Calu3 (cell line): ENCODE results near the gene ATP8B3. TPM values are rescaled to one million over a fixed set of nuclear protein-coding genes. Genes with fewer than 3 reads are reported as not detected.
A peak's percentile ranks its signal among the peaks of the same experiment; 100 is the strongest.

Experiments used
- BruUV-seq: library from RNA; stranded (reverse); fragments of 400-500 nt; replicated peaks from 2 replicates; lab custom pipeline; 2021; lab: Mats Ljungman, UMichigan
- CTCF ChIA-PET: fragments of 300-600 bp; sonication (Branson Sonifier 250); formaldehyde crosslinking; loops from one replicate; lab custom pipeline; 2022; ENCODE audit warnings: antibody characterized with exemption; lab: Charles Lee
- DNase-seq: peaks from one replicate; pipeline ENCODE4 v3.0.0; 2022
- H3K27ac Mint-ChIP-seq: one replicate; pipeline ENCODE4 v1.8.0; 2022; ENCODE audit warnings: mixed read lengths; ENCODE audit not compliant: unreplicated experiment
- H3K27me3 Mint-ChIP-seq: one replicate; pipeline ENCODE4 v1.8.0; 2022; ENCODE audit warnings: mixed read lengths; ENCODE audit not compliant: unreplicated experiment
- H3K36me3 Mint-ChIP-seq: one replicate; pipeline ENCODE4 v1.8.0; 2022; ENCODE audit warnings: mild to moderate bottlenecking, moderate library complexity, mixed read lengths; ENCODE audit not compliant: insufficient read depth, unreplicated experiment
- H3K4me1 Mint-ChIP-seq: one replicate; pipeline ENCODE4 v1.8.0; 2022; ENCODE audit warnings: mild to moderate bottlenecking, low read depth, mixed read lengths; ENCODE audit not compliant: unreplicated experiment
- H3K4me3 Mint-ChIP-seq: one replicate; pipeline ENCODE4 v1.8.0; 2022; ENCODE audit warnings: mild to moderate bottlenecking, low read depth, moderate library complexity, mixed read lengths; ENCODE audit not compliant: unreplicated experiment
- H3K9me3 Mint-ChIP-seq: one replicate; pipeline ENCODE4 v1.8.0; 2022; ENCODE audit warnings: low read depth, mixed read lengths; ENCODE audit not compliant: unreplicated experiment
- CTCF ChIP-seq: fragments of 200-600 bp; IDR thresholded peaks from one replicate; pipeline ENCODE4 v1.8.0; 2022; ENCODE audit warnings: antibody characterized with exemption; ENCODE audit not compliant: unreplicated experiment
- intact Hi-C: fragments of 100-400 bp; cut with micrococcal nuclease; formaldehyde crosslinking; loops from one replicate; pipeline ENCODE4 v1.10.0; 2022; ENCODE audit not compliant: unreplicated experiment
- total RNA-seq: library from RNA; stranded (reverse); gene quantifications from 2 replicates; pipeline ENCODE4 v1.2.3, GENCODE V29; 2022

ATP8B3 gene
- total RNA-seq, 1 experiment from 2014 or later, result 6.7 TPM

- Mint-ChIP-seq H3K4me1 (no peaks in the 10 kb centered on the region), H3K36me3 (peaks cover 35% of the 10 kb centered on the region), H3K27me3 (no peaks in the 10 kb centered on the region), H3K4me3 (peak overlapping the region; percentile 83), H3K9me3 (no peaks in the 10 kb centered on the region), H3K27ac (no peak overlapping the region)
- no peak for TF ChIP-seq CTCF
- no TSS peak for BruUV-seq
- intact Hi-C loops, result no loop called here
- DNase-seq, result no peak
- CTCF ChIA-PET, result no interaction called here
Observed at GRCh38 chr19:1859331-1859781, 47.3 kb upstream of the ATP8B3 start.

DNA sequence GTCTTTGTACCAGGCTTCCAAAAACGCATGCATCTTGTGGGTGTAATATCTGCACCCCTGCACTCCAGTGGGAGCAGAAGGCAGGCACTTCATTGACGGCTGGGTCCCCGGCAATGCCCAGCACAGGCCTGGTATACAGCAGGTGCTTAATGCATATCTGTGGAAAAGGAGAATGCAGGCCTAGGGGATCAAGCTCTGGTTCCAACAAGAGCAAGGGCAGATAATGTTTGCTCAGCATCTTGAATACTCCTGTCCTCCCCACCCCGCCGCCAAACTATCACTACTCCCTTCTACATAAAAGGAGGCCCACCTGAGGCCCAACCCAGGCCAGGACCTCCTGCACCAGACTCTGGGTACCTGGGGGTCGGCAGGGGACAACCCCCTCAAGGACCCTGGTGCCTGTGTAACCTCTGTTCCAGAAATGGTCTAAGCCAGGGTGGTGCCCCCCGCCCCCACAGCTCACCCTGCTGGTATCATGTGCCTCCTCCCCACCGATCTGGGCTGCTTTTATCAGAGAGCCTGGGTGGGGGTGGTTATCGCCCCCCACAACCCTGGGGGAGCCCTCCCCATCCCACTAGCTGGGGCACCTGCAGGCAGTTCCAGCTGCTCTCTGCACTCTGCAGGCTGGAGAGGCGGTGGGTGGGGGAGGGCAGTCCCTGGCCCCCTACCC lies 46.5 kb upstream of the ATP8B3 start:
- Mint-ChIP-seq H3K27ac (no peak overlapping the region), H3K36me3 (peaks cover 29% of the 10 kb centered on the region), H3K4me3 (peak overlapping the region; percentile 83), H3K9me3 (no peaks in the 10 kb centered on the region), H3K27me3 (no peaks in the 10 kb centered on the region), H3K4me1 (no peaks in the 10 kb centered on the region)
- intact Hi-C loops, result no loop called here
- no TSS peak for BruUV-seq
- no peak for DNase-seq
- TF ChIP-seq CTCF, result no peak
- CTCF ChIA-PET, result no interaction called here

- intact Hi-C loops, result no loop called here
- CTCF ChIA-PET, result interaction anchor here (0.7 kb wide), 1 partner anchor 539 kb away, joined by 6 read pairs; no protein-coding TSS in a partner anchor
- DNase-seq, result no peak
- no peaks in the 10 kb centered on the region for H3K9me3 Mint-ChIP-seq
- no peak overlapping the region for H3K27ac Mint-ChIP-seq
- no peaks in the 10 kb centered on the region for H3K4me1 Mint-ChIP-seq
- no peaks in the 10 kb centered on the region for H3K27me3 Mint-ChIP-seq
- peaks cover 32% of the 10 kb centered on the region for H3K36me3 Mint-ChIP-seq
- no TSS peak for BruUV-seq
- TF ChIP-seq CTCF, result no peak
- no peak overlapping the region for H3K4me3 Mint-ChIP-seq
Observed at GRCh38 chr19:1857648-1858326, 45.7 kb upstream of the ATP8B3 start.

- H3K4me1 Mint-ChIP-seq, result no peaks in the 10 kb centered on the region
- no peaks in the 10 kb centered on the region for H3K9me3 Mint-ChIP-seq
- DNase-seq, result peak; percentile 88
Observed at GRCh38 chr19:1856698-1857603, 44.9 kb upstream of the ATP8B3 start.

More at GRCh38 chr19:1856698-1857603, 44.9 kb upstream of the ATP8B3 start:
- no peak overlapping the region for H3K27ac Mint-ChIP-seq
- TF ChIP-seq CTCF, result no peak
- intact Hi-C loops, result no loop called here
- no peak overlapping the region for H3K4me3 Mint-ChIP-seq
- no peaks in the 10 kb centered on the region for H3K27me3 Mint-ChIP-seq
- CTCF ChIA-PET, result interaction anchor here (0.6 to 1.2 kb wide), 3 partner anchors 15 to 540 kb away, joined by 3 to 6 read pairs (median 4); no protein-coding TSS in a partner anchor
- peaks cover 24% of the 10 kb centered on the region for H3K36me3 Mint-ChIP-seq
- BruUV-seq, result no TSS peak
